Measurements from ENCODE around the gene SCAF4. TPM values are rescaled to one million over a fixed set of nuclear protein-coding genes. Genes with fewer than 3 reads are reported as not detected.
"Not testable (repeated sequence)": the region's sequence is repeated elsewhere in the genome, so short reads cannot be mapped to it uniquely, and the experiment has no call there.

SCAF4 gene
- total RNA-seq, 1 experiment from 2014 or later = 2.1 TPM

DNA sequence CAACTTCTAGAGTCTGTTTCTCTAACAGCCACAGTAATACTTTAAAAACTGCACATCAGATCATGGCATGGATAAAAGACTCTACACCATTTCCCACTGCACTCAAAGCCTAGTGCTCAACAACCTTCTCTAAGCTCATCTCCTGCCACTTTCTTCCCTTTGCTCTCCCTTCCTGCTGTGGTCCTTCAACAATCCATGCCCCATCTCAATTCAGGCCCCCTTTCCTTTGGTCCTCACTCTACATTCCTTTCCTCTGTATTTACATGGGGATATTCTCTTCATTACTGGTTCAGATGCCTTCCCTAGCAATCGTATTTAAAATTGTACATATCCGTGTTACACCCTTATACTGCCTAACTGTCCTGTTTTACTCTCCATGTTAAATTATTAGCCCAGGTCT, 53.4 kb downstream of the SCAF4 start:
- in situ Hi-C loops (cut with HindIII; ENCODE audit: low sequenced_read_pairs) = no loop called here
- DNase-seq (ENCODE audit: low spot score) = no peak

DNA sequence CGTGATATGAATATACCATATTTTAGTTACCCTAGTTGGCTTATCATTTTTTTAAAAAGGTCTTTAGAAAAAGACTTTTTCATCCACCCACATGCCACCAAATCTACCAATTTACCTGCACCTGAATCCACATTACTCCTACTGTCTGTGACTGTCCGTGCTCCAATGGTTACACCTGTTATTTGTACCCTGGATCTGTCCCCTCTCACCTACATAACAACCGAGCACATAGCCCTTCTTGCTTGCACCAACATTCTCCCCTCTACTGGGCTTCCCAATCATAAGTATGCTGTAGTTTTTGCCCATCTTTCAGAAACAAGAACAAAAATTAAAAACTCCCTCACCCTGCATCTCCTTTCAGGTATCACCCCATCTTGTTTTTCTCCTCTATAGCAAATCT, 54.9 kb downstream of the SCAF4 start:
- DNase-seq (ENCODE audit: low spot score) = no peak
- in situ Hi-C loops (cut with HindIII; ENCODE audit: low sequenced_read_pairs) = no loop called here

DNA sequence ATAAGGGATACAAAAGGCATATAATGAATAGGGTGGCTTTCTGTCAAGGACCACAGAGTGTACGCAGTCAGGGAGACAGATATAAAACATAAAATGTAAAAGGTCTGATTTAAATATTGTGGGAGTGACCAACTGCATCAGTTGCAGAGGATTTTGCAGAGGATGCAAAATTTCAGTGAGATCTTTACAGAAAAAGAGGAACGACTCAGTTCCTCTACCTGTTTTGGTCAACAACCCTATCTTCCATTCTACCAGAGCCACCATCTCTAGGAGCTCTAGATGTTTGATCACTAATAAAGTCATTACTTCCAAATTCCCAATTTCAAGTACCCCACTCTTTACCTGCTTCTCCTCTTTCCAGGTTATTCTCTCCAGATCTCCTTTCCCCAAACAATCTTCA, 56.0 kb downstream of the SCAF4 start:
- no peak for DNase-seq (ENCODE audit: low spot score)
- in situ Hi-C loops (cut with HindIII; ENCODE audit: low sequenced_read_pairs) = no loop called here

DNA sequence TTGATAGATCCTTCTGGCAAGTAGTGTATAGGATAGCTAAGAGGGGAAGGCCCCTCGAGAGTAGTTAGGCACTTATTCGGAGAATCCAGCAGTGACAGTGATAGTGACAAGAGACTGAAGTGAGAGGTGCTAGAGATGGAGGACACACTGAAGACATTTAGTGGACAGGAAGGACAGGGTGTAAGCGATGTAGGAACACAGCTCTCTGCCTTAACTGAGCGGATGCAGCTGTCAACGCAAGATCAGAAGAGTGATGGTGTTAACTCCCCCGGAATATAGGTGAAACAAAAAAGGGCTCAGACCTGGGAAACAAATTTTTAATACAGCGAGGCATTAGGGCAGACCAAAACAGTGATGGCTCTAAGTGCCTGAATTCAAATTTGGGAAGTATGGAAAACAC, 56.6 kb downstream of the SCAF4 start:
- in situ Hi-C loops (cut with HindIII; ENCODE audit: low sequenced_read_pairs) = no loop called here

DNA sequence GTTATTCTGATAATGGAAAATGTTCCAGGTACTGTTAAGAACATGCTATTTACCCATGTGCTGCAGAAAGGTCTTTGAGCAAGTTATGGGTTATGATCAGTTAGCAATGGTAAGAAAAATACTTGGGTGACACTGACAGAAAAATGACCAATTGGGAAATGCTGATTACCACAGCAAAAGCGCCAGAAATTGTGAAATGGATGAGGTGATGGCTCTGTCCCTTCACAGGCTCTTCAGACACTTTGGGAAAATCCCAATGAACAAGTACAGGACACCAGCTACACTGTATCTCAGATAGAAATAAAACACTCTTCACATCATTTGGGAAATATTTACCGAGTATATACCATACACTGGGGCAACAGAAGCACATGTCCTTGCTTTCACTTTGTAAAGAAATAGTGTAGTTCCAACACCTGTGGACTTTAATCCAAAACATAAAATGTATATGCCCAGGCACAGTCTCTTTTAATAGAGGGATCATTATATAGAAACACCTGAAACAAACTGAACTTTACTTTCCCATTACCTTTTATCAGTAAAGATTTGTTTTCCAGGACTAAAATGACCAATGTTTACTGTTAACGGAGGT, 58.5 kb downstream of the SCAF4 start:
- in situ Hi-C loops (cut with HindIII; ENCODE audit: low sequenced_read_pairs) = no loop called here
- no peak for DNase-seq (ENCODE audit: low spot score)

More for the DNA sequence above, 56.6 kb downstream of the SCAF4 start:
- no peak for DNase-seq (ENCODE audit: low spot score)

DNA sequence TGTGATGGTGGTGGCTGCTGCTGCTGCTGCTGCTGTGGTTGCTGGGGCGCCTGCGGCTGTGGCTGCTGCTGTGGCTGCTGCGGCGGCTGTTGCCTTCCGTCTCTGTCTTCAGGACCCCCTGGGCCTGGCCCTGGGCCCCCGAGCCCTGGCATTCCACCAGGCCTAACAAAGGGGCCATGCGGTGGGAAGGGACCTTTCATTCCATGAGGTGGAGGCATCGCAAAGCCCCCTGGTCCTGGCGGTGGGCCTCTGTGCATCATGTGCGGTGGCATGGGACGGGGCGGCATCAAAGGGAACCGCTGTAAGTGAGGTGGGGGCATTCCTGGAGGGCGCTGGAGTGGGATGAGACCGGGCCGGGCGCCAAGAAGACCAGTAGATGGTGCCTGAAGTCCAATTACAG, 60.0 kb downstream of the SCAF4 start:
- in situ Hi-C loops (cut with HindIII; ENCODE audit: low sequenced_read_pairs) = no loop called here
- no peak for DNase-seq (ENCODE audit: low spot score)

DNA sequence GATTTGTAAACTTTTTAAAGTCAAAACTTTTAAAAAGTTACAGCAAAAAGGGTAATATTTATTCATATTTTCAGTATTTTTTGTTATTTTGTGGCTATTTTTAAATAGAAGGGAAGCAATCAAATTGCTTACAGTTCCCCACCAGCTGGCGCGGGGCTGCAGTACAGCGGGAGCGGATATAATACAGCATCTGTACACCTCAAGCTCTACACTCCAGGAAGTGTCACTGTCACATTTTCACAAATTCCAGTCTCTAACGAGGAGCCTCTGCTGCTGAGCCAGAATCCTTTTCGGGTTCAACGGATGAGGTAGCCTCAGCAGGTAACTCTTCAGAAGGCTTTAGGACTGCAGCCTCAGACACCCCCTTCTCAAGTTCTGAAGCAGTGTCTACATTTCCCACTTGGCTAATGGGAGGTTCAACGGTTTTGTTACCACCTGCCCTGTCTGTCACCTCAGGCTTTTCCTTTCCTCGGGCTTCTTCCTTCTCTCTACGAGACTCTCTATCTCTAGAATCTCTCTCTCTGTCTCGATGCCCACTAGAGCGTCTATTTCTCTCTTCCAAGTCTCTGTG, 60.7 kb downstream of the SCAF4 start:
- in situ Hi-C loops (cut with HindIII; ENCODE audit: low sequenced_read_pairs) = no loop called here
- no peak for DNase-seq (ENCODE audit: low spot score)

DNA sequence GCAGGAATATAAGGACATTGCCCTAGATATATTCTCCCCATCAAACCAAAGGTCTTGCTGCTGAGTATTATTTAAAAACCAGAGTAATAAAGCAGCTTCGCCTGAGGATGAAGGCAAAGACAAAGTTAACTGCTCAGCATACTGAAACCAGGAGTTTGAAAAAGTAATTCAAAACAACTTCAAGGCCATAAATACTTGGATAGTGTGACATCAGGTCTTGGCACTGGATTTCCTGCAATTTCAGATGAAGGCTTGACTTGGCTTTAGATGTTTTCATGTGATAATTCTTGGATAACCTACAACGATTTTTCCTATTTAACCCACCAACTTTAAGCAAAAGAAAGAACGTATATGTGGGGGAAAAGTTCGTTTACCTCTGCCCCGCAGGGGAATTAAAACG, 61.8 kb downstream of the SCAF4 start:
- in situ Hi-C loops (cut with HindIII; ENCODE audit: low sequenced_read_pairs) = no loop called here
- DNase-seq (ENCODE audit: low spot score) = no peak

DNA sequence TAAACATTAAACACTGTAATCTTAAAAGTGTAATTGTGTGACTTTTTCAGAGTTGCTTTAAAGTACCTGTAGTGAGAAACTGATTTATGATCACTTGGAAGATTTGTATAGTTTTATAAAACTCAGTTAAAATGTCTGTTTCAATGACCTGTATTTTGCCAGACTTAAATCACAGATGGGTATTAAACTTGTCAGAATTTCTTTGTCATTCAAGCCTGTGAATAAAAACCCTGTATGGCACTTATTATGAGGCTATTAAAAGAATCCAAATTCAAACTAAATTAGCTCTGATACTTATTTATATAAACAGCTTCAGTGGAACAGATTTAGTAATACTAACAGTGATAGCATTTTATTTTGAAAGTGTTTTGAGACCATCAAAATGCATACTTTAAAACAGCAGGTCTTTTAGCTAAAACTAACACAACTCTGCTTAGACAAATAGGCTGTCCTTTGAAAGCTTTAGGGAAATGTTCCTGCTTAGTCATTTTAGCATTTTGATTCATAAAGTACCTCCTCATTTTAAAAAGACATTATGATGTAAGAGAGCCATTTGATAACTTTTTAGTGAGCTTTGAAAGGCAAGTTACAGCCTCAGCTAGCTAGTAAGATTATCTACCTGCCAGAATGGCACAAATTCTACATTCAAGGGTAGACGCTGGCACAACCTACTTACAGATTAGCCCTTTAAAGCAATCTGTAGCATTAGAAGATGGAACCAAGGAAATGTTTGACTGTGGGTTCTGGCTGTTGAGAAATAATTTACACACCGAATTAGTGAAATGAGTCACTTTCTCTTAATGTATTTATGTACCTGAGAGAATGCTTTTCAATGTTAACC, 63.0 kb downstream of the SCAF4 start:
- in situ Hi-C loops (cut with HindIII; ENCODE audit: low sequenced_read_pairs) = no loop called here

DNA sequence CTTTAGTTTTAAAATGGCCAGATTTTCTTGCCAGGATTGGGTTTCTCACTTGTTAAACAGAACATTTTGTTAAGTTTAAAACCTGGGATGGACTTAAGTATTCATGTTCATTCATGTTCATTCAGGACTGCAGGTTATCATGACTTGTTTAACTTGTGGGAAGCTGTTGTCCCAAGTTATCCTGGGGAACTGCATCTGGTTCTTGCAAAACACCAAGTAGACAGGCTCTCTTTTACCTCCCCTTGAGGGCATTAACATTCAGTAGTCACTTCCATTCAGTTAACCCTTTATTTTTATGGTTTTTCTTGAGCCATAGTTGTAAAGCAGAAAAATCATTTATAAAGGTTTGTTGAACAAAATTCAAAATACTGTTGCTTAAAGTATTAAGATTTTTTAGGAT, 64.3 kb downstream of the SCAF4 start:
- no peak for DNase-seq (ENCODE audit: low spot score)
- in situ Hi-C loops (cut with HindIII; ENCODE audit: low sequenced_read_pairs) = no loop called here

More for the DNA sequence above, 63.0 kb downstream of the SCAF4 start:
- no peak for DNase-seq (ENCODE audit: low spot score)

DNA sequence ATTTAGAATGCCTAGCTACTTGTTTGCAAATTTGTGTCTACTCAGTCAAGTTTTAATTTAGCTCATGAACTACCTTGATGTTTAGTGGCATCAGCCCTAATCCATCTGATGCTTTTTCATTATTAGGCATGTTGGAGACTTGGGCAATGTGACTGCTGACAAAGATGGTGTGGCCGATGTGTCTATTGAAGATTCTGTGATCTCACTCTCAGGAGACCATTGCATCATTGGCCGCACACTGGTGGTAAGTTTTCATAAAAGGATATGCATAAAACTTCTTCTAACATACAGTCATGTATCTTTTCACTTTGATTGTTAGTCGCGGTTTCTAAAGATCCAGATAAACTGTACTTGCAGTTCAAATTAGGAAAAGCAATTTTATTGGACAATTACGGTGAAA, 64.8 kb downstream of the SCAF4 start:
- in situ Hi-C loops (cut with HindIII; ENCODE audit: low sequenced_read_pairs) = no loop called here
- DNase-seq (ENCODE audit: low spot score) = no peak

DNA sequence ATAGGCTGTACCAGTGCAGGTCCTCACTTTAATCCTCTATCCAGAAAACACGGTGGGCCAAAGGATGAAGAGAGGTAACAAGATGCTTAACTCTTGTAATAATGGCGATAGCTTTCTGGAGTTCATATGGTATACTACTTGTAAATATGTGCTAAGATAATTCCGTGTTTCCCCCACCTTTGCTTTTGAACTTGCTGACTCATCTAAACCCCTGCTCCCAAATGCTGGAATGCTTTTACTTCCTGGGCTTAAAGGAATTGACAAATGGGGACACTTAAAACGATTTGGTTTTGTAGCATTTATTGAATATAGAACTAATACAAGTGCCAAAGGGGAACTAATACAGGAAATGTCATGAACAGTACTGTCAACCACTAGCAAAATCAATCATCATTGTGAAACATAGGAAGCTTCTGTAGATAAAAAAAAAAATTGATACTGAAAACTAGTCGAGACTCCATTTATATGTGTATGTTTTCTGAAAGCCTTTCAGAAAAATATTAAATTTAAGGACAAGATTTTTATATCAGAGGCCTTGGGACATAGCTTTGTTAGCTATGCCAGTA, 65.4 kb downstream of the SCAF4 start:
- DNase-seq (ENCODE audit: low spot score) = no peak
- in situ Hi-C loops (cut with HindIII; ENCODE audit: low sequenced_read_pairs) = no loop called here

DNA sequence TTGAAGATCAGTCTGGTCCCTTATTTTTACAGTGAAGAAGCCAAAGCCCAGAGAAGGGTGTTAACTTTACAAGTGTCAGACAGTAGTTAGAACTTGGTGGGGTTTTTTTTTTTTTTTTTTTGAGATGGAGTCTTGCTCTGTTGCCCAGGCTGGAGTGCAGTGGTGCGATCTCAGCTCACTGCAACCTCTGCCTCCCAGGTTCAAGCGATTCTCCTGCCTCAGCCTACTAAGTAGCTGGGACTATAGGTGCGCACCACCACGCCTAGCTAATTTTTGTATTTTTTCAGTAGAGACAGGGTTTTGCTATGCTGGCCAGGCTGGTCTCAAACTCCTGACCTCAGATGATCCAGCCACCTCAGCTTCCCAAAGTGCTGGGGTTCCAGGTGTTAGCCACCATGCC, 66.0 kb downstream of the SCAF4 start:
- DNase-seq (ENCODE audit: low spot score); in situ Hi-C loops (cut with HindIII; ENCODE audit: low sequenced_read_pairs): not testable (repeated sequence)

DNA sequence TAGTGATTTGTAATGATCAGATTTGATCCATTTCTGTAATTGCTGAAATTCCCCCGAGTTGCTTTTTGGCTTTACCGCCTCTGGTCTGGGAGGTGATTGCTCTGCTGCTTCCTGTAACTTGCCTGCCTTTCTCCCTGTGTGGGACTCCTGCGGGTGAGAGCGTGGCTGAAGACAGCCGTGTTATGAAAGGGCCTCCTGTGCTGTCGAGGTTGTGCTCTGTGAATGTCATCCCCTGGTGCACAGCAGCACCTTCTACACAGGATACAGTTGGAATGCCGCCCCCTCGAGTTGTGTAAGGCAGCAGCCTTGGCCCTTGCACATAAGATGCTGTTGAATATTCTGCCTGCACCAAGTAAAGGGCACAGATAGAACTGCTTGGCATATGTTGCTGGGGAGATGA, 66.5 kb downstream of the SCAF4 start:
- in situ Hi-C loops (cut with HindIII; ENCODE audit: low sequenced_read_pairs) = no loop called here
- peak; percentile 23 for DNase-seq (ENCODE audit: low spot score)

DNA sequence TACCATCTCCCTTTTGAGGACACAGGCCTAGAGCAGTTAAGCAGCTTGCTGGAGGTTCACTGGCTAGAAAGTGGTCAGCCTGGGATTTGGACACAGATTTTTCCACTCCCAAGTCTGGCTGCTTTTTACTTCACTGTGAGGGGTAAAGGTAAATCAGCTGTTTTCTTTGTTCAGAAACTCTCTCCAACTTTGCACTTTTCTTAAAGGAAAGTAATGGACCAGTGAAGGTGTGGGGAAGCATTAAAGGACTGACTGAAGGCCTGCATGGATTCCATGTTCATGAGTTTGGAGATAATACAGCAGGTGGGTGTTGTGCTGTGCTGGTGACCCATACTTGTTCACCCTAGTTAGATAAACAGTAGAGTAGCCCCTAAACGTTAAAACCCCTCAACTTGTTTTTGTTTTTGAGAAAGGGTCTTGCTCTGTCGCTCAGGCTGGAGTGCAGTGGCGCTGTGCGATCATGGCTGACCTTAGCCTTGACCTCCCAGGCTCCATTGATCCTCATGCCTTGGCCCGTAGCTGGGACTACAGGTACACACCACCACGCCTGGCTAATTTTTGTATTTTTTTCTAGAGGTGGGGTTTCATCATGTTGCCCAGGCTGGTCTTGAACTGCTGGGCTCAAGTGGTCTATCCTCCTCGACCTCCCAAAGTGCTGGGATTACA, 68.2 kb downstream of the SCAF4 start:
- DNase-seq (ENCODE audit: low spot score) = no peak
- in situ Hi-C loops (cut with HindIII; ENCODE audit: low sequenced_read_pairs) = no loop called here

DNA sequence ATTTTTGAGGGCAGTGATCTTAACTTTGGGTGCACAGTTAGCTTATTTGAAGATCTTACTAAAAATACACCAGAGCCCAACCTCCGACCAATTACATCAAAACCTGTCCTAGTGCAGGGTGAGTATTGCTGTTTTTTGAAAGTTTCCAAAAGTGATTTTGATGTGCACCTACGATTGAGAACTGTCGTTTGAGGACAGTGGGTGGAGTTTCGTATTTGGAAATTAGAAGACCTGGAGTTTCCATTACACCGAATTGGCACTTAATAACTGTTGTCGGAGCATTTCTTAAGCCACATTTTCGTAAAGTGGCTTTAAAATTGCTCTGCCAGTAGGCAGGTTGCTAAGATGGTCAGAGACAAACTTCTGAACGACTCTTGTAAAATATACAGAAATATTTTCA, 71.3 kb downstream of the SCAF4 start:
- in situ Hi-C loops (cut with HindIII; ENCODE audit: low sequenced_read_pairs) = no loop called here

DNA sequence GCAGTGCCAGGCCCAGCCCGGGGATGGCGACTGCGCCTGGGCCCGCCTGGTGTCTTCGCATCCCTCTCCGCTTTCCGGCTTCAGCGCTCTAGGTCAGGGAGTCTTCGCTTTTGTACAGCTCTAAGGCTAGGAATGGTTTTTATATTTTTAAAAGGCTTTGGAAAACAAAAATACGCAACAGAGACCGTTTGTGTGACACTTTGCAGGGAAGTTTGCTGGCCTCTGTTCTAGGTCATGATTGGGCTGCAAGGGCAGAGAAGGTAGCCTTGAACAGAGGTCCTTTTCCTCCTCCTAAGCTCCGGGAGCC, 71.7 kb downstream of the SCAF4 start:
- peak; percentile 43 for DNase-seq (ENCODE audit: low spot score)
- in situ Hi-C loops (cut with HindIII; ENCODE audit: low sequenced_read_pairs) = no loop called here

More for the DNA sequence above, 71.3 kb downstream of the SCAF4 start:
- DNase-seq (ENCODE audit: low spot score) = no peak

DNA sequence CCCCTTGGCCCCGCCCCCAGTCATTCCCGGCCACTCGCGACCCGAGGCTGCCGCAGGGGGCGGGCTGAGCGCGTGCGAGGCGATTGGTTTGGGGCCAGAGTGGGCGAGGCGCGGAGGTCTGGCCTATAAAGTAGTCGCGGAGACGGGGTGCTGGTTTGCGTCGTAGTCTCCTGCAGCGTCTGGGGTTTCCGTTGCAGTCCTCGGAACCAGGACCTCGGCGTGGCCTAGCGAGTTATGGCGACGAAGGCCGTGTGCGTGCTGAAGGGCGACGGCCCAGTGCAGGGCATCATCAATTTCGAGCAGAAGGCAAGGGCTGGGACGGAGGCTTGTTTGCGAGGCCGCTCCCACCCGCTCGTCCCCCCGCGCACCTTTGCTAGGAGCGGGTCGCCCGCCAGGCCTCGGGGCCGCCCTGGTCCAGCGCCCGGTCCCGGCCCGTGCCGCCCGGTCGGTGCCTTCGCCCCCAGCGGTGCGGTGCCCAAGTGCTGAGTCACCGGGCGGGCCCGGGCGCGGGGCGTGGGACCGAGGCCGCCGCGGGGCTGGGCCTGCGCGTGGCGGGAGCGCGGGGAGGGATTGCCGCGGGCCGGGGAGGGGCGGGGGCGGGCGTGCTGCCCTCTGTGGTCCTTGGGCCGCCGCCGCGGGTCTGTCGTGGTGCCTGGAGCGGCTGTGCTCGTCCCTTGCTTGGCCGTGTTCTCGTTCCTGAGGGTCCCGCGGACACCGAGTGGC, 72.2 kb downstream of the SCAF4 start, which contains the start of gene SOD1:
Gene SOD1 (plus strand): TSS at position 158 of the 723 bp plus-strand sequence. CDS start 77 bp downstream, at position 235.
- in situ Hi-C loops (cut with HindIII; ENCODE audit: low sequenced_read_pairs) = no loop called here
- peak; percentile 94 for DNase-seq (ENCODE audit: low spot score)

DNA sequence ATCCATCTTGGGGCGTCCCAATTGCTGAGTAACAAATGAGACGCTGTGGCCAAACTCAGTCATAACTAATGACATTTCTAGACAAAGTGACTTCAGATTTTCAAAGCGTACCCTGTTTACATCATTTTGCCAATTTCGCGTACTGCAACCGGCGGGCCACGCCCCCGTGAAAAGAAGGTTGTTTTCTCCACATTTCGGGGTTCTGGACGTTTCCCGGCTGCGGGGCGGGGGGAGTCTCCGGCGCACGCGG, 72.7 kb downstream of the SCAF4 start:
- in situ Hi-C loops (cut with HindIII; ENCODE audit: low sequenced_read_pairs) = no loop called here
- no peak for DNase-seq (ENCODE audit: low spot score)

Data from G401 (cell line).